A549 (cell line): ENCODE data around the gene ITGB7.

Source experiments
- EP300 ChIP-seq, 2 experiments: fragments of >200 bp; sonication (Bioruptor Twin); formaldehyde crosslinking; IDR thresholded peaks; 2 replicates in 1 of 2; 3 replicates in 1 of 2; pipeline ENCODE4 v1.6.1; 2016 to 2017
- FOSL2 ChIP-seq, 2 experiments: fragments of 450-650 bp in 1 of 2; fragments of >200 bp in 1 of 2; sonication (Bioruptor Twin) in 1 of 2; formaldehyde crosslinking; IDR thresholded peaks; 2 replicates each; pipeline versions ENCODE4 v1.5.0 to v1.6.1; 2016 to 2020; ENCODE audit warnings: mild to moderate bottlenecking in 1 of 2, moderate library complexity in 1 of 2
- KDM5A ChIP-seq: fragments of 200-600 bp; sonication (generic); IDR thresholded peaks from 2 replicates; pipeline ENCODE4 v1.6.1; 2016; ENCODE audit warnings: antibody characterized with exemption, mild to moderate bottlenecking
- POLR2A ChIP-seq: IDR thresholded peaks from 2 replicates; pipeline ENCODE4 v1.6.1; 2012; ENCODE audit warnings: mild to moderate bottlenecking, low read length
- RAD21 ChIP-seq, 2 experiments: fragments of >200 bp in 1 of 2; sonication (Bioruptor Twin) in 1 of 2; formaldehyde crosslinking in 1 of 2; IDR thresholded peaks in 1 of 2; conservative IDR thresholded peaks in 1 of 2; 2 replicates in 1 of 2; 3 replicates in 1 of 2; pipeline ENCODE4 v1.6.1; 2012 to 2018; ENCODE audit warnings: inconsistent platforms in 1 of 2
- RARB ChIP-seq: fragments of 250-450 bp; sonication (Bioruptor Pico); IDR thresholded peaks from 2 replicates; pipeline ENCODE4 v1.8.0; 2021; ENCODE audit warnings: mild to moderate bottlenecking, moderate library complexity
- RFX5 ChIP-seq: fragments of 450-650 bp; IDR thresholded peaks from 2 replicates; pipeline ENCODE4 v1.7.1; 2014; ENCODE audit warnings: antibody characterized with exemption, mild to moderate bottlenecking, moderate library complexity
- RNF2 ChIP-seq: fragments of 200-600 bp; sonication (generic); IDR thresholded peaks from 2 replicates; pipeline ENCODE4 v1.6.1; 2016; ENCODE audit warnings: low read depth, mild to moderate bottlenecking, antibody characterized with exemption, moderate library complexity, borderline replicate concordance
- SREBF2 ChIP-seq: fragments of 450-650 bp; IDR thresholded peaks from 2 replicates; pipeline ENCODE4 v1.6.1; 2014; ENCODE audit warnings: mild to moderate bottlenecking, moderate library complexity
- TP53 ChIP-seq: fragments of 250-450 bp; sonication (Bioruptor Pico); IDR thresholded peaks from 2 replicates; pipeline ENCODE4 v1.5.0; 2021; ENCODE audit warnings: mild to moderate bottlenecking, moderate library complexity
- TF ChIP-seq, protein P1 (sequence below): fragments of >200 bp; sonication (Bioruptor Twin); formaldehyde crosslinking; IDR thresholded peaks from 3 replicates; pipeline ENCODE4 v1.5.1; 2016
- TF ChIP-seq, protein P2 (sequence below): IDR thresholded peaks from 2 replicates; pipeline ENCODE4 v1.6.1; 2012

DNA sequence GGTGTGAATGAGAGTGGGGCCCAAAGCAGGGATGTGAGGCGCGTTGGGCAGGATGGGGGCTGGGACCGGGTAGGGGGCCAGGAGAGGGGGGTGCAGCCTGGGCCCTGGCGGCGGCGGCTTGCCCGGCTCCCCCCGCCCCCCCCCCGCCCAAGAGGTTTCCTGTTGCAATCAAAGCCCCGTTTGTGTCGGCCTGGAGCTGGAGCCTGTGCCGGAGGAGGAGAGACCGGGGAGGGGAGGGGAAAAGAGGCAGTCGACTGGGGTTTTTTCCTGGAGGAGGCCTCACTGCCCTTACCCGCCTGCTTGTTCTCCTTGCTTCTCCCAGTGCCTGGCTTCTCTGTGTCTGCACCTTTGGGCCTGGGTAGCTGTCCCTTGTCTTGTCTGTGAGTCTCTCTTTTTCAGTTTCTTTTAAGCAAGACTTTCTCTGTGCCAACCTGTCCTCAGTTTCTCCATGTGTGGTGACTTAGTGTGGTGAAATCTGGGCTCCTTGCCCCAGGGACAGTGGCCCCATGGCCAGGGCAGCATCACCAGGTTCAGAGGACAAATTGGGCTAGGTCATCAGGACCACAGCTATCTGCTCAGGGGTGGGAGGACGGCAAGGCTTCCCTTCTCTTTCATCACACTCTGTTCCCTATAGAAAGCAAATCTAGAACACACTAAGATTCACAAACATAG is 16.5 kb upstream of the ITGB7 start:
- TF ChIP-seq, protein P1, sequence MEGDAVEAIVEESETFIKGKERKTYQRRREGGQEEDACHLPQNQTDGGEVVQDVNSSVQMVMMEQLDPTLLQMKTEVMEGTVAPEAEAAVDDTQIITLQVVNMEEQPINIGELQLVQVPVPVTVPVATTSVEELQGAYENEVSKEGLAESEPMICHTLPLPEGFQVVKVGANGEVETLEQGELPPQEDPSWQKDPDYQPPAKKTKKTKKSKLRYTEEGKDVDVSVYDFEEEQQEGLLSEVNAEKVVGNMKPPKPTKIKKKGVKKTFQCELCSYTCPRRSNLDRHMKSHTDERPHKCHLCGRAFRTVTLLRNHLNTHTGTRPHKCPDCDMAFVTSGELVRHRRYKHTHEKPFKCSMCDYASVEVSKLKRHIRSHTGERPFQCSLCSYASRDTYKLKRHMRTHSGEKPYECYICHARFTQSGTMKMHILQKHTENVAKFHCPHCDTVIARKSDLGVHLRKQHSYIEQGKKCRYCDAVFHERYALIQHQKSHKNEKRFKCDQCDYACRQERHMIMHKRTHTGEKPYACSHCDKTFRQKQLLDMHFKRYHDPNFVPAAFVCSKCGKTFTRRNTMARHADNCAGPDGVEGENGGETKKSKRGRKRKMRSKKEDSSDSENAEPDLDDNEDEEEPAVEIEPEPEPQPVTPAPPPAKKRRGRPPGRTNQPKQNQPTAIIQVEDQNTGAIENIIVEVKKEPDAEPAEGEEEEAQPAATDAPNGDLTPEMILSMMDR = no peak
- TF ChIP-seq RAD21 (conservative IDR thresholded peaks at IDR 0.05 in 1 of 2, IDR thresholded peaks at IDR 0.05 in 1 of 2) (no peak), RFX5 (no peak), POLR2A (no peak), RNF2 (no peak), EP300 (IDR thresholded peaks at IDR 0.05) (no peak), KDM5A (no peak), TP53 (CRISPR knock-in tag) (no peak), FOSL2 (IDR thresholded peaks at IDR 0.05) (no peak), FOSL2 (CRISPR knock-in tag; IDR thresholded peaks at IDR 0.05) (no peak), SREBF2 (no peak), RARB (CRISPR knock-in tag) (no peak)
- TF ChIP-seq, protein P2, sequence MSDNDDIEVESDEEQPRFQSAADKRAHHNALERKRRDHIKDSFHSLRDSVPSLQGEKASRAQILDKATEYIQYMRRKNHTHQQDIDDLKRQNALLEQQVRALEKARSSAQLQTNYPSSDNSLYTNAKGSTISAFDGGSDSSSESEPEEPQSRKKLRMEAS = no peak
